Measurements from ENCODE around the gene ADAMTS2.

DNA sequence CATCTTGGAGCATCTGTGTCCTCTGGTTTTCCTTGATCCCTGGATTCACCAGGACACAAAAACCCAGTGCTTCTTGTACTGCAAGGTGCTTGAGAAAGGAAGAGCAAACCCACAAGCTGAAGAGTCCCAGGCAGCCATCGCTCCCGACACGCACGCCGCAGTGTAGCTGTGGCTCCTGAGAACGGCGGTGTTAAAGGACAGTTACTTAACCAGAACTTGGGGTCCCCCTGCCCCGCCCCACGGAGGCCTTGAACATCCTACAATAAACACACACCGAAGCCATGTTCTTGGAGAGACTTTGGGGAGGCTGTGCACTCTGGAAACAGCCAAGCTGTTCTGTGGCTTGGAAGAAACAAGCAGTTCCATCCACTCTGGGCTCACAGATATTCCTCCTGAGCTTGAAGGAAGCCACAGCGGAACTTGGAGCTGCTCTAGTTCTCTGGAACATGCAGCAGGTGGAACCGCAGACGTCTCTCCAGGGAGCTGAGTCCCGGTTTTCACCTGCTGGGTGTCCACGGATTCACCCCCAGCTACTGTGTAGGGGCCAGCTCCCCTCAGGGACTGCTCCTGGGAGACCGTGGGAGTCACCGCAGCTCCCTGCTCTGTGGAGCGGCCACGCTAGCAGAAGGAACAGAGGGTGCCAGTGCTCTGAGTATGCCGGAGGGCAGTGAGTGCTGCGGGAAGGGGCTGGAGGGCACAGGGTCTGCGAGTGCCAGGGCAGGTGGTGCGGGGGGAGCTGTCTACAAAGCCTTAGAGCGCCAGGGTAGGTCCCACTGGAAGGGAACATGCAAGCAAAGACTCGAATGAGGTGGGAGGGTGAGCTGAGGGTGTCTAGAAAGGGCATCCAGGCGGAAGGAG is 107.3 kb downstream of the ADAMTS2 start:
- TF ChIP-seq, protein P1, sequence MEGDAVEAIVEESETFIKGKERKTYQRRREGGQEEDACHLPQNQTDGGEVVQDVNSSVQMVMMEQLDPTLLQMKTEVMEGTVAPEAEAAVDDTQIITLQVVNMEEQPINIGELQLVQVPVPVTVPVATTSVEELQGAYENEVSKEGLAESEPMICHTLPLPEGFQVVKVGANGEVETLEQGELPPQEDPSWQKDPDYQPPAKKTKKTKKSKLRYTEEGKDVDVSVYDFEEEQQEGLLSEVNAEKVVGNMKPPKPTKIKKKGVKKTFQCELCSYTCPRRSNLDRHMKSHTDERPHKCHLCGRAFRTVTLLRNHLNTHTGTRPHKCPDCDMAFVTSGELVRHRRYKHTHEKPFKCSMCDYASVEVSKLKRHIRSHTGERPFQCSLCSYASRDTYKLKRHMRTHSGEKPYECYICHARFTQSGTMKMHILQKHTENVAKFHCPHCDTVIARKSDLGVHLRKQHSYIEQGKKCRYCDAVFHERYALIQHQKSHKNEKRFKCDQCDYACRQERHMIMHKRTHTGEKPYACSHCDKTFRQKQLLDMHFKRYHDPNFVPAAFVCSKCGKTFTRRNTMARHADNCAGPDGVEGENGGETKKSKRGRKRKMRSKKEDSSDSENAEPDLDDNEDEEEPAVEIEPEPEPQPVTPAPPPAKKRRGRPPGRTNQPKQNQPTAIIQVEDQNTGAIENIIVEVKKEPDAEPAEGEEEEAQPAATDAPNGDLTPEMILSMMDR (IDR thresholded peaks at IDR 0.05) = no peak
- TF ChIP-seq EP300 (IDR thresholded peaks at IDR 0.05; ENCODE audit: low read depth) (no peak), POLR2AphosphoS5 (IDR thresholded peaks at IDR 0.05) (no peak)

All from transverse colon (tissue), 4 donors.